ENCODE measurements around the gene TAF9. TPM values are rescaled to one million over a fixed set of nuclear protein-coding genes. Genes with fewer than 3 reads are reported as not detected.

Gene TAF9
- total RNA-seq, 4 donors from 2014 or later, result 32.1 to 79.4 (median 45.5) TPM

DNA sequence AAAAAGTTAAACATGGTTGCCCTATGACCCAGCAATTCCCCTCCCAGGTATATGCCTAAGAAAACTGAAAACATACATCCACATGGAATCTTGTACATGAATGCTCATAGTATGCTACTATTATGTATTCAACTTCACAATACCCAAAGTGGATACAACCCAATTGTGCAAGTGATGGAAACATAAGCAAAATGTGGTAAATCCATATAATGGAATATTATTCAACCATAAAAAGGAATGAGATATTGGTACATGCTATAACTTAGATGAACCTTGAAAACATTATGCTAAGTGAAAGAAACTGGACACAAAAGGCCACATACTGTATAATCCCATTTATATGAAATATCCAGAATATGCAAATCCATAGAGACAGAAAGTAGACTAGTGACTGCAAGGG is 18.7 kb downstream of the TAF9 start:
- DNase-seq, result no peak
- H3K9me3 ChIP-seq, result no peaks in the 10 kb centered on the region
- no peak for TF ChIP-seq POLR2A (IDR thresholded peaks at IDR 0.05)
- TF ChIP-seq, protein P1, sequence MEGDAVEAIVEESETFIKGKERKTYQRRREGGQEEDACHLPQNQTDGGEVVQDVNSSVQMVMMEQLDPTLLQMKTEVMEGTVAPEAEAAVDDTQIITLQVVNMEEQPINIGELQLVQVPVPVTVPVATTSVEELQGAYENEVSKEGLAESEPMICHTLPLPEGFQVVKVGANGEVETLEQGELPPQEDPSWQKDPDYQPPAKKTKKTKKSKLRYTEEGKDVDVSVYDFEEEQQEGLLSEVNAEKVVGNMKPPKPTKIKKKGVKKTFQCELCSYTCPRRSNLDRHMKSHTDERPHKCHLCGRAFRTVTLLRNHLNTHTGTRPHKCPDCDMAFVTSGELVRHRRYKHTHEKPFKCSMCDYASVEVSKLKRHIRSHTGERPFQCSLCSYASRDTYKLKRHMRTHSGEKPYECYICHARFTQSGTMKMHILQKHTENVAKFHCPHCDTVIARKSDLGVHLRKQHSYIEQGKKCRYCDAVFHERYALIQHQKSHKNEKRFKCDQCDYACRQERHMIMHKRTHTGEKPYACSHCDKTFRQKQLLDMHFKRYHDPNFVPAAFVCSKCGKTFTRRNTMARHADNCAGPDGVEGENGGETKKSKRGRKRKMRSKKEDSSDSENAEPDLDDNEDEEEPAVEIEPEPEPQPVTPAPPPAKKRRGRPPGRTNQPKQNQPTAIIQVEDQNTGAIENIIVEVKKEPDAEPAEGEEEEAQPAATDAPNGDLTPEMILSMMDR (IDR thresholded peaks at IDR 0.05), result no peak
- no peak for TF ChIP-seq EP300 (IDR thresholded peaks at IDR 0.05; ENCODE audit: low read depth)
- TF ChIP-seq POLR2AphosphoS5 (IDR thresholded peaks at IDR 0.05), result no peak
- in situ Hi-C loops (cut with MboI; ENCODE audit: low pct_ligation_motif_present in 1 of 4, low pct_unique_long_range_greater_than_20kb in 1 of 4, low sequenced_read_pairs in 3 of 4), result no loop called here
- H3K4me3 ChIP-seq, result no peak overlapping the region
- peaks cover 0 to 41% (median 9%) of the 10 kb centered on the region in 4 donors for H3K36me3 ChIP-seq
- H3K27ac ChIP-seq, result no peak overlapping the region
- H3K27me3 ChIP-seq, result no peaks in the 10 kb centered on the region
- H3K4me1 ChIP-seq, result no peaks in the 10 kb centered on the region
- intact Hi-C loops (cut with DNase I; ENCODE audit: low total_unique reads), result no loop called here

DNA sequence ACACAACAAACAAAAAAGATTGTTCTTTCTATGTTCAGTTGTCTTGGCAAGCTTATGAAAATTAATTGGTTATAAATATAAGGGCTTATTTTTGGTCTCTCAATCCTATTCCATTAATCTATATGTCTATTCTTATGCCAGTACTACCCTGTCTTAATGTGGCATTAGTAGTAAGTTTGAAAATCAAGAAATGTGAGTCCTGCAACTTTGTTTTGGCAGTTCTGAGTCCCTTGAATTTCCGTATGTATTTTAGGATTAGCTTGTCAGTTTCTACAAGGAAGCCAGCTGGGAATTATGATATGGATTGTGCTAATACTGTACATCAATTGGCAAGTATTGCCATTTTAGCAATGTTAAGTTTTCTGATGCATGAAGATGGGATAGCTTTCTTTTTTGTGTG is 26.2 kb downstream of the TAF9 start:
- DNase-seq, result no peak
- H3K36me3 ChIP-seq, result no peaks in the 10 kb centered on the region
- in situ Hi-C loops (cut with MboI; ENCODE audit: low pct_ligation_motif_present in 1 of 4, low pct_unique_long_range_greater_than_20kb in 1 of 4, low sequenced_read_pairs in 3 of 4) (loop anchor here in 2 of 4 donors (25.0 kb wide), 2 partner anchors 181 to 256 kb away; partner anchors contain the start of genes SLC30A5 (in 2 of the 2) and CCNB1 (in 1 of the 2)), intact Hi-C loops (cut with DNase I; ENCODE audit: low total_unique reads) (no loop called here)
- no peaks in the 10 kb centered on the region for H3K9me3 ChIP-seq
- H3K4me3 ChIP-seq, result no peak overlapping the region
- H3K27ac ChIP-seq, result no peak overlapping the region
- WGBS, 2 donors (ENCODE audit: low coverage in 1 of 2), result 54 to 75% methylated on average over 1 of the region's 1 CpG
- no peaks in the 10 kb centered on the region for H3K27me3 ChIP-seq
- no peaks in the 10 kb centered on the region for H3K4me1 ChIP-seq
- TF ChIP-seq, protein P1 (IDR thresholded peaks at IDR 0.05), result no peak
- TF ChIP-seq POLR2AphosphoS5 (IDR thresholded peaks at IDR 0.05), result no peak
- TF ChIP-seq POLR2A (IDR thresholded peaks at IDR 0.05), result no peak
- TF ChIP-seq EP300 (IDR thresholded peaks at IDR 0.05; ENCODE audit: low read depth), result no peak

DNA sequence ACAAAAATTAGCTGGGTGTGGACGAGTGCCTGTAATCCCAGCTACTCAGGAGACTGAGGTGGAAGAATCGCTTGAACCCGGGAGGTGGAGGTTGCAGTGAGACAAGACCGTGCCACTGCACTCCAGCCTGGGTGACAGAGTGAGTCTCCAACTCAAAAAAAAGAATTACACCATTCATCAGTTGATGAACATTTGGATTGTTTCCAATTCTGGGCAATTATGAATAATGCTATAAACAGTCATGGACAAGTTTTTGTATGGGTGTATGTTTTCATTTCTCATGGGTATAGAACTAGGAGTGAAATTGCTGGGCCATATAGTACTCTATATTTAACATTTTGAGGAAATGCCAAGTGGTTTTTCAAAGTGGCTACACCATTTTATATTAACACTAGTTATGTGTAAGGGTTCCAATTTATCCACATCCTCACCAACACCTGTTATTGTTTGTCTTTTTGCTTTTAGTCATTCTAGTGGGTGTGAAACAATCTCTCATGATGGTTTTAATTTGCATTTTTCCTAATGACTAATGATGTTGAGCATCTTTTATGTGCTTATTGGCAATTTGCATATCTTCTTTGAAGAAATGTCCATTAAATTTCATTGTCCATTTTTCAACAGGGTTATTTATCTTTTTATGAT is 27.7 kb downstream of the TAF9 start:
- no peak overlapping the region for H3K27ac ChIP-seq
- H3K27me3 ChIP-seq, result no peaks in the 10 kb centered on the region
- H3K9me3 ChIP-seq, result no peaks in the 10 kb centered on the region
- in situ Hi-C loops (cut with MboI; ENCODE audit: low pct_ligation_motif_present in 1 of 4, low pct_unique_long_range_greater_than_20kb in 1 of 4, low sequenced_read_pairs in 3 of 4) (loop anchor here in 2 of 4 donors (25.0 kb wide), 2 partner anchors 179 to 254 kb away; partner anchors contain the start of genes SLC30A5 (in 2 of the 2) and CCNB1 (in 1 of the 2)), intact Hi-C loops (cut with DNase I; ENCODE audit: low total_unique reads) (no loop called here)
- H3K4me1 ChIP-seq, result no peaks in the 10 kb centered on the region
- no peak for TF ChIP-seq POLR2A (IDR thresholded peaks at IDR 0.05)
- TF ChIP-seq, protein P1 (IDR thresholded peaks at IDR 0.05), result no peak
- TF ChIP-seq POLR2AphosphoS5 (IDR thresholded peaks at IDR 0.05), result no peak
- 81 to 92% methylated on average over 2 to 4 of the region's 4 CpGs for WGBS, 2 donors (ENCODE audit: low coverage in 1 of 2)
- no peak overlapping the region for H3K4me3 ChIP-seq
- H3K36me3 ChIP-seq, result no peaks in the 10 kb centered on the region
- no peak for DNase-seq

DNA sequence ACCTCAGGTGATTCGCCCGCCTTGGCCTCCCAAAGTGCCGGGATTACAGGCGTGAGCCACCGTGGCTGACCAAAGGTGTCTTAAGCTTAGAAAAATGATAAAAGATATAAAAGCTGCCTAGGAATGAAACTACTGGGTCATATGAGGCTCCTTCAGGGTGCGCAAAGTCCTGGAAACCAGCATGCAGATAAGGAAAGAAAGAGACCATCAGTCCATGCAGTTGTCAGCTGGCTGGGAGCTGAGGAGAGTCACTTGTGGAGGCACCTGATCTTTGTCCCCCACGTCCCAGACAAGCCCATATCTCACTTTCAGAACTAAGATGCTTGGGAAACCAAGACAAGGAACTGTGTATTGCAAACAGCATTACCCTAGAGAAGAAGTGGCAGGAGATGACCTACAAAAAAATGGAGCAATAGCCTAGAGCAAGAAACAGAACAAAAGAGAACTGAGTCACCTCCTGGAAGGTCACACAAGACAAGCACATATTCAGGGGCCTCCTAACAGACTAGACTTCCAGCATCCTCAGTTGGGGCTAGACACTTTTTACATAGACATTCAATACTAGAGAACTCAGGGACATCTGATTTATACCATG is 33.9 kb downstream of the TAF9 start:
- H3K36me3 ChIP-seq, result no peaks in the 10 kb centered on the region
- H3K9me3 ChIP-seq, result no peaks in the 10 kb centered on the region
- intact Hi-C loops (cut with DNase I; ENCODE audit: low total_unique reads) (loop anchor here (10.0 kb wide), 1 partner anchor 291 kb away; no protein-coding TSS in a partner anchor), in situ Hi-C loops (cut with MboI; ENCODE audit: low pct_ligation_motif_present in 1 of 4, low pct_unique_long_range_greater_than_20kb in 1 of 4, low sequenced_read_pairs in 3 of 4) (loop anchor here in 3 of 4 donors (10.0 to 25.0 kb wide), 3 partner anchors 173 to 248 kb away; partner anchors contain the start of genes SLC30A5 (in 3 of the 3) and CCNB1 (in 1 of the 3))
- no peaks in the 10 kb centered on the region for H3K27me3 ChIP-seq
- WGBS, 2 donors (ENCODE audit: low coverage in 1 of 2), result 96% methylated on average over 7 of the region's 7 CpGs; no CpG with 5 or more reads in 1 of the 2 donors
- H3K4me3 ChIP-seq, result no peak overlapping the region
- no peak for DNase-seq
- TF ChIP-seq, protein P1 (IDR thresholded peaks at IDR 0.05), result no peak
- TF ChIP-seq POLR2A (IDR thresholded peaks at IDR 0.05) (no peak), EP300 (IDR thresholded peaks at IDR 0.05; ENCODE audit: low read depth) (no peak), POLR2AphosphoS5 (IDR thresholded peaks at IDR 0.05) (no peak)
- H3K4me1 ChIP-seq, result peaks cover 0 to 31% (median 16%) of the 10 kb centered on the region in 4 donors
- no peak overlapping the region for H3K27ac ChIP-seq

Measured in transverse colon (tissue), 4 donors.